GM23338 (cell line): ENCODE data around the gene SUPT5H. TPM values are rescaled to one million over a fixed set of nuclear protein-coding genes. Genes with fewer than 3 reads are reported as not detected.

Experiments
- CREB1 ChIP-seq: fragments of 250-450 bp; sonication (Bioruptor Pico); IDR thresholded peaks from 2 replicates; pipeline ENCODE4 v1.5.0; 2020; ENCODE audit warnings: low read depth, mild to moderate bottlenecking, moderate library complexity
- CTCF ChIP-seq, 2 experiments: fragments of 200-600 bp in 1 of 2; sonication (generic) in 1 of 2; conservative IDR thresholded peaks; 2 replicates each; pipeline versions ENCODE4 v1.5.1 to v1.6.1; 2016 to 2017; ENCODE audit warnings: antibody characterized with exemption in 2 of 2, low read depth in 2 of 2, mild to moderate bottlenecking in 2 of 2, moderate library complexity in 1 of 2
- EZH2phosphoT487 ChIP-seq: fragments of 200-600 bp; sonication (generic); IDR thresholded peaks from one replicate; pipeline ENCODE4 v1.8.1; 2018; ENCODE audit warnings: antibody characterized with exemption; ENCODE audit not compliant: unreplicated experiment
- JUNB ChIP-seq: IDR thresholded peaks from one replicate; pipeline ENCODE4 v1.6.1; 2016; ENCODE audit warnings: antibody characterized with exemption; ENCODE audit not compliant: unreplicated experiment
- NANOG ChIP-seq: IDR thresholded peaks from 2 replicates; pipeline ENCODE4 v1.6.1; 2016; ENCODE audit warnings: antibody characterized with exemption, borderline replicate concordance
- ZNF331 ChIP-seq: fragments of 250-450 bp; sonication (Bioruptor Pico); IDR thresholded peaks from 2 replicates; pipeline ENCODE4 v1.5.0; 2020; ENCODE audit warnings: low read depth, mild to moderate bottlenecking, moderate library complexity
- ZNF462 ChIP-seq: fragments of 250-450 bp; sonication (Bioruptor Pico); IDR thresholded peaks from 2 replicates; pipeline ENCODE4 v1.5.0; 2020; ENCODE audit warnings: mild to moderate bottlenecking, moderate library complexity
- polyA plus RNA-seq: library from polyadenylated mRNA; unstranded; fragments of >200 nt; fragmentation: Nextera tagmentation; extraction: Ambion mirVana; gene quantifications from 2 replicates; pipeline ENCODE4 v1.2.1, GENCODE V29; 2016
- total RNA-seq: library from RNA; depleted of rRNA; stranded (reverse); fragments of >200 nt; shearing (Covaris generic); gene quantifications from 2 replicates; pipeline ENCODE4 v1.2.3, GENCODE V29; 2014

Gene SUPT5H
- total and polyA plus RNA-seq, 2 experiments from 2014 or later: 108 to 150 TPM

- TF ChIP-seq CTCF (conservative IDR thresholded peaks at IDR 0.05; ENCODE audit: low read depth in 2 of 2): no peak
- TF ChIP-seq ZNF462 (CRISPR knock-in tag): no peak
- no peak for TF ChIP-seq CREB1
- TF ChIP-seq ZNF331 (CRISPR knock-in tag): no peak
- TF ChIP-seq JUNB: no peak
- TF ChIP-seq NANOG: no peak
- TF ChIP-seq EZH2phosphoT487: no peak
Observed at GRCh38 chr19:39518975-39519374, 73.6 kb downstream of the SUPT5H start (continued).
